ENCODE results near the gene FLOT2. TPM values are rescaled to one million over a fixed set of nuclear protein-coding genes. Genes with fewer than 3 reads are reported as not detected.

The FLOT2 gene
- total RNA-seq, 3 donors from 2014 or later (not counting 1 experiment from before 2014, with no cell fraction given) = 132 to 152 (median 152) TPM

DNA sequence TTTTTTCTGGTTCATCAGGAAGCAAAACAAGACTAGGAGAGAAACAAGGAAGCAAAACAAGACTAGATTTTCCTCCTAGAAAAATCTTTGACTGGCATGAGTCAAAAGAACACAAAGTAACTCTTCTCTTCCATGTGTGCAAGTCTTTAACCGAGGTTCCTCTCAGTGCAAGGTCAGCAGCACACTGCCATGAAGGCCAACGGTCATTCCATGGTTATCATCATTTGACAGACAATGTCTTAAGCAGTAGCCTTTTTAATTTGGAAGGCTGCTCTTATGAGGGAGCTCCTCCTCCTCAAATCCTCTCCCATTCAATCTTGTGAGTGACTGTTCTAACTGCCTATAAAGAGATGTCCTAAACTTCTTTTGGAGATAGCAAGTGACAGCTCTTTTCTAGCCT lies 20.8 kb upstream of the FLOT2 start:
- Histone ChIP-seq H3K27me3 (ENCODE audit: control insufficient read depth, insufficient read depth, low read length) (no peaks in the 10 kb centered on the region), H3K27ac (ENCODE audit: low read length) (no peak overlapping the region), H3K4me1 (ENCODE audit: control insufficient read depth, insufficient read depth, low read length) (no peaks in the 10 kb centered on the region), H3K9me3 (ENCODE audit: control insufficient read depth, insufficient read depth, low read length) (no peaks in the 10 kb centered on the region), H3K4me3 (ENCODE audit: low read length) (no peak overlapping the region), H3K36me3 (ENCODE audit: control insufficient read depth, insufficient read depth, low read length) (peaks cover 91% of the 10 kb centered on the region)
- H3K9me3 Mint-ChIP-seq = no peaks in the 10 kb centered on the region
- TF ChIP-seq, protein P1, sequence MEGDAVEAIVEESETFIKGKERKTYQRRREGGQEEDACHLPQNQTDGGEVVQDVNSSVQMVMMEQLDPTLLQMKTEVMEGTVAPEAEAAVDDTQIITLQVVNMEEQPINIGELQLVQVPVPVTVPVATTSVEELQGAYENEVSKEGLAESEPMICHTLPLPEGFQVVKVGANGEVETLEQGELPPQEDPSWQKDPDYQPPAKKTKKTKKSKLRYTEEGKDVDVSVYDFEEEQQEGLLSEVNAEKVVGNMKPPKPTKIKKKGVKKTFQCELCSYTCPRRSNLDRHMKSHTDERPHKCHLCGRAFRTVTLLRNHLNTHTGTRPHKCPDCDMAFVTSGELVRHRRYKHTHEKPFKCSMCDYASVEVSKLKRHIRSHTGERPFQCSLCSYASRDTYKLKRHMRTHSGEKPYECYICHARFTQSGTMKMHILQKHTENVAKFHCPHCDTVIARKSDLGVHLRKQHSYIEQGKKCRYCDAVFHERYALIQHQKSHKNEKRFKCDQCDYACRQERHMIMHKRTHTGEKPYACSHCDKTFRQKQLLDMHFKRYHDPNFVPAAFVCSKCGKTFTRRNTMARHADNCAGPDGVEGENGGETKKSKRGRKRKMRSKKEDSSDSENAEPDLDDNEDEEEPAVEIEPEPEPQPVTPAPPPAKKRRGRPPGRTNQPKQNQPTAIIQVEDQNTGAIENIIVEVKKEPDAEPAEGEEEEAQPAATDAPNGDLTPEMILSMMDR (IDR thresholded peaks at IDR 0.05) = no peak
- WGBS (ENCODE audit: insufficient coverage) = 84% methylated on average over 2 of the region's 2 CpGs
- H3K27me3 Mint-ChIP-seq (ENCODE audit: low read depth in 2 of 2) = no peaks in the 10 kb centered on the region
- H3K27ac Mint-ChIP-seq = peak overlapping the region; percentile 36 to 56
- ATAC-seq = no peak
- peaks cover 28% of the 10 kb centered on the region for H3K36me3 Mint-ChIP-seq
- no peak for DNase-seq
- H3K4me1 Mint-ChIP-seq = peaks cover 6 to 12% of the 10 kb centered on the region in 2 donors
- no peak overlapping the region for H3K4me3 Mint-ChIP-seq
- intact Hi-C loops (cut with micrococcal nuclease) = no loop called here

DNA sequence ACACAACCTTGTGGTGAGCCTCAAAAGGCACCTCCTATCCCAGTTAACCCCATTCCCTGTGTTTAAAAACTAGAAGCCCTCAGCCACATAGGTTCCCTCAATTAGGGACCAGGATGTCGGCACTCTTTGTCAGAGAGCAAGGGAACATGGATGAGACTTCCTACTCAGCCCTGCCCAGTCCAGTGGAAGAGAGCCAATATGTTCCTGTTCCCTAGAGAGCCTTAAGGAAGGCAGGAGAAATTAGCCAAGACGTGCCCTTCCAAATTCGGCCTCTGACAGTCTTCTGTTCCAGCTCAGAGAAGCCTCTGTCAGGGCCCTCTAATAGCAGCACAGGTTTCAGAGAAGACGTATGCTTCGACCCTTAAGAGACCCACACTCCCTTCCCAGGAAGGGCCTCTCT lies 19.9 kb upstream of the FLOT2 start:
- Mint-ChIP-seq H3K4me3 (no peak overlapping the region), H3K4me1 (peaks cover 6 to 9% of the 10 kb centered on the region in 2 donors), H3K27ac (peak overlapping the region; percentile 36 to 56), H3K27me3 (ENCODE audit: low read depth in 2 of 2) (no peaks in the 10 kb centered on the region), H3K9me3 (no peaks in the 10 kb centered on the region), H3K36me3 (peaks cover 22% of the 10 kb centered on the region)
- 96% methylated on average over 5 of the region's 5 CpGs for WGBS (ENCODE audit: insufficient coverage)
- no peaks in the 10 kb centered on the region for H3K9me3 ChIP-seq (ENCODE audit: control insufficient read depth, insufficient read depth, low read length)
- H3K27me3 ChIP-seq (ENCODE audit: control insufficient read depth, insufficient read depth, low read length) = no peaks in the 10 kb centered on the region
- ATAC-seq = no peak
- intact Hi-C loops (cut with micrococcal nuclease) = no loop called here
- peaks cover 92% of the 10 kb centered on the region for H3K36me3 ChIP-seq (ENCODE audit: control insufficient read depth, insufficient read depth, low read length)
- no peak overlapping the region for H3K4me3 ChIP-seq (ENCODE audit: low read length)
- no peak overlapping the region for H3K27ac ChIP-seq (ENCODE audit: low read length)
- TF ChIP-seq, protein P1 (IDR thresholded peaks at IDR 0.05) = no peak
- H3K4me1 ChIP-seq (ENCODE audit: control insufficient read depth, insufficient read depth, low read length) = no peaks in the 10 kb centered on the region
- DNase-seq = no peak

DNA sequence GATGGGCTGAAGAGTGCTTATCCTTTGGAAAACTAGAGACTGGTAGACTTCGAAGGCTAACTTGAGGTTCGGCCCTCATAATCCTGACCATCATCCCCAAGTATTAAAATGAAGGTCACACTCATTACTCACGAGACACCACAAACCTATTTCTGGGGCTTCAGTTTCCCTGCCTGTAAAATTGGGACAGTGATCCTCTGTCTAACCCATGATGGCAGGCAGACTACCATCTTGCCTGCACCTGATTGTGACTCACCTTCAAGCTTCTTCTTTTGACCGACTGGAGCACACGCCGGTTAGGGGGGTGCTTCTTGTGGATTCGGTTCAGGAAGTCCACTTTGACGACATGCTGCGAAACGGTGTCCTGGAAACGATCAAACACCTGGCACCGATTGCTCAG lies 19.5 kb upstream of the FLOT2 start:
- ATAC-seq (no peak), DNase-seq (no peak)
- peaks cover 20% of the 10 kb centered on the region for H3K36me3 Mint-ChIP-seq
- H3K9me3 Mint-ChIP-seq = no peaks in the 10 kb centered on the region
- H3K4me1 Mint-ChIP-seq = peaks cover 6 to 8% of the 10 kb centered on the region in 2 donors
- no peaks in the 10 kb centered on the region for H3K27me3 ChIP-seq (ENCODE audit: control insufficient read depth, insufficient read depth, low read length)
- no peak overlapping the region for H3K4me3 Mint-ChIP-seq
- H3K4me3 ChIP-seq (ENCODE audit: low read length) = no peak overlapping the region
- intact Hi-C loops (cut with micrococcal nuclease) = no loop called here
- peaks cover 92% of the 10 kb centered on the region for H3K36me3 ChIP-seq (ENCODE audit: control insufficient read depth, insufficient read depth, low read length)
- H3K27me3 Mint-ChIP-seq (ENCODE audit: low read depth in 2 of 2) = no peaks in the 10 kb centered on the region
- H3K27ac ChIP-seq (ENCODE audit: low read length) = no peak overlapping the region
- TF ChIP-seq, protein P1 (IDR thresholded peaks at IDR 0.05) = no peak
- H3K4me1 ChIP-seq (ENCODE audit: control insufficient read depth, insufficient read depth, low read length) = no peaks in the 10 kb centered on the region
- H3K27ac Mint-ChIP-seq = peak overlapping the region; percentile 59 to 78
- H3K9me3 ChIP-seq (ENCODE audit: control insufficient read depth, insufficient read depth, low read length) = no peaks in the 10 kb centered on the region
- 94% methylated on average over 12 of the region's 12 CpGs for WGBS (ENCODE audit: insufficient coverage)

DNA sequence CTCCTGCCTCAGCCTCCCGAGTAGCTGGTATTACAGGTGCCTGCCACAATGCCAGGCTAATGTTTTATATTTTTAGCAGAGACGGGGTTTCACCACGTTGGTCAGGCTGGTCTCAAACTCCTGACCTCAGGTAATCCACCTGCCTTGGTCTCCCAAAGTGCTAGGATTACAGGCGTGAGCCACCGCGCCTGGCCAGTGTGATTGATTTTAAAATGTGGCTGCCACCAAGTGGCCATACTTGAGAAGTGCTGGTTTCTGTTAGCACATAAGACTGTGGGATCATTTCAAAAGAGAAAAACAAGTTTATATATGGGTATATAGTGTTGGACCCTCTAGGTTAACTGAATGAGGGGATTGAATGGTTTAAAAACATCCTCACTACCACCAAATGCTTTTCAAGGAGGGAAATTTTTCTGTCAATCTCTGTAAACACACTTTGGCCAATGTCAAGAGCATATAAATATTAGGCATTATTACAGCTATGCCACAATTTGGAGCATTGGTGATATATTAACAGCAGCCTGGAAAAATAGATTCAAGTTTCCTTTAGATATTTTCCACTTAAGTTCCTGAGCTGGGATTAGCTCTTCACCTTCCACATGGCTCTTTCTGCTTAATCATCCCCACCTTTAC lies 18.9 kb upstream of the FLOT2 start:
- H3K4me1 Mint-ChIP-seq = peaks cover 3 to 6% of the 10 kb centered on the region in 2 donors
- 56% methylated on average over 6 of the region's 6 CpGs for WGBS (ENCODE audit: insufficient coverage)
- no peaks in the 10 kb centered on the region for H3K9me3 Mint-ChIP-seq
- Histone ChIP-seq H3K4me3 (ENCODE audit: low read length) (no peak overlapping the region), H3K9me3 (ENCODE audit: control insufficient read depth, insufficient read depth, low read length) (no peaks in the 10 kb centered on the region), H3K4me1 (ENCODE audit: control insufficient read depth, insufficient read depth, low read length) (no peaks in the 10 kb centered on the region), H3K27me3 (ENCODE audit: control insufficient read depth, insufficient read depth, low read length) (no peaks in the 10 kb centered on the region), H3K36me3 (ENCODE audit: control insufficient read depth, insufficient read depth, low read length) (peaks cover 92% of the 10 kb centered on the region), H3K27ac (ENCODE audit: low read length) (no peak overlapping the region)
- DNase-seq (peak in 1 of 2 donors; percentile 69), ATAC-seq (peak; percentile 75 to 82 (median 81))
- peaks cover 20% of the 10 kb centered on the region for H3K36me3 Mint-ChIP-seq
- intact Hi-C loops (cut with micrococcal nuclease) = loop anchor here (1.0 kb wide), 1 partner anchor 153 kb away; no protein-coding TSS in a partner anchor
- TF ChIP-seq, protein P1 (IDR thresholded peaks at IDR 0.05) = peak; percentile 76
- H3K27me3 Mint-ChIP-seq (ENCODE audit: low read depth in 2 of 2) = no peaks in the 10 kb centered on the region
- peak overlapping the region; percentile 59 to 78 for H3K27ac Mint-ChIP-seq
- no peak overlapping the region for H3K4me3 Mint-ChIP-seq
